Psoas muscle (tissue), 8 donors: ENCODE data around the gene CA11. TPM values are rescaled to one million over a fixed set of nuclear protein-coding genes. Genes with fewer than 3 reads are reported as not detected.

Experiments used
- ATAC-seq, 4 donors: fragments of 200-7000 bp; cut with Tn5 transposase; one replicate each; pipeline ENCODE4 v1.9.1; 2020; ENCODE audit warnings: moderate library complexity in 3 of 4, mild to moderate bottlenecking in 2 of 4
- DNase-seq, 2 donors: peaks; one replicate each; pipeline ENCODE4 v3.0.0-alpha.2; 2020
- H3K27ac ChIP-seq: fragments of 200-600 bp; one replicate; pipeline ENCODE4 v1.8.0; 2022
- H3K27me3 ChIP-seq, 3 donors: fragments of 200-600 bp in 1 of 3; one replicate each; pipeline versions ENCODE4 v1.6.1 to v1.8.0; 2013 to 2022; ENCODE audit warnings: low read length in 2 of 3, mild to moderate bottlenecking in 2 of 3, moderate library complexity in 1 of 3; ENCODE audit not compliant: insufficient read depth in 3 of 3
- H3K36me3 ChIP-seq, 2 donors: fragments of 200-600 bp in 1 of 2; one replicate each; pipeline versions ENCODE4 v1.6.1 to v1.8.0; 2013 to 2022; ENCODE audit warnings: low read depth in 1 of 2, mild to moderate bottlenecking in 1 of 2, moderate library complexity in 1 of 2; ENCODE audit not compliant: insufficient read depth in 1 of 2
- H3K4me1 ChIP-seq: fragments of 200-600 bp; one replicate; pipeline ENCODE4 v1.8.0; 2022
- H3K4me3 ChIP-seq: fragments of 200-600 bp; one replicate; pipeline ENCODE4 v1.8.0; 2022; ENCODE audit warnings: mild to moderate bottlenecking
- H3K9me3 ChIP-seq: fragments of 200-600 bp; one replicate; pipeline ENCODE4 v1.8.0; 2022
- CTCF ChIP-seq: fragments of 200-600 bp; IDR thresholded peaks from one replicate; pipeline ENCODE4 v1.8.0; 2022; ENCODE audit warnings: antibody characterized with exemption
- WGBS, 3 donors: extraction: QIAGEN DNeasy Blood & Tissue Kit; methylation state at CpG; one replicate each; pipeline versions ENCODE4 v1.1.6 to v1.1.7; 2013; 5-methylcytosine and 5-hydroxymethylcytosine counted together
- intact Hi-C, 2 donors: fragments of 100-400 bp; cut with DNase I; formaldehyde crosslinking; loops; one replicate each; pipeline versions ENCODE4 v1.11.0 to v1.14.2; 2022
- polyA plus RNA-seq, 3 donors: library from polyadenylated mRNA; stranded (reverse); fragments of 200-250 nt; gene quantifications; one replicate each; pipeline ENCODE4 v1.2.3, GENCODE V29; 2013
- total RNA-seq, 4 donors: library from RNA; stranded (reverse); fragmentation: NEBNext Ultra II Directional in 2 of 4; extraction: Animal tissue kit (Norgen Biotek cat#: 25700) in 2 of 4; gene quantifications; one replicate each; pipeline versions ENCODE4 v1.2.1 to v1.2.4, GENCODE V29; 2021 to 2023
- donor health status: healthy with polysubstance abuse.
- donor health status: DM: no; HTN: no; CAD: no; lungs with moderate emphysema.
- donor health status: Bipolar disorder and iron deficiency.
- donor health status: healthy.
- donor health status: DM: yes; HTN: yes; CAD: no.
- donor health status: DM: no; HTN: no; CAD: no.
- donor health status: DM: no; HTN: no; CAD: no.
- donor health status: DM: yes; HTN: yes; CAD: no.

Gene CA11
- total and polyA plus RNA-seq, 7 donors: 2.3 to 10.6 (median 8.6) TPM

- Histone ChIP-seq H3K9me3 (no peaks in the 10 kb centered on the region), H3K27ac (peak overlapping the region; percentile 97), H3K27me3 (no peaks in the 10 kb centered on the region), H3K4me1 (peaks cover 50% of the 10 kb centered on the region), H3K36me3 (peaks cover 0 to 6% of the 10 kb centered on the region in 2 donors), H3K4me3 (peak overlapping the region; percentile 87)
- ATAC-seq: peak; percentile 57 to 61 (median 59)
- WGBS, 3 donors: 0 to 1% (median 1%) methylated on average over 28 to 67 of the region's 67 CpGs
- DNase-seq: peak; percentile 80 to 88
- intact Hi-C loops: loop anchor here in 1 of 2 donors (10.0 kb wide), 1 partner anchor 329 kb away; the partner anchor contains the start of gene FTL
- TF ChIP-seq CTCF: no peak
Observed at GRCh38 chr19:48635263-48635965, 10.6 kb downstream of the CA11 start.

GRCh38 chr19:48634424-48635262 lies 11.3 kb downstream of the CA11 start:
- intact Hi-C loops: loop anchor here in 1 of 2 donors (10.0 kb wide), 1 partner anchor 330 kb away; the partner anchor contains the start of gene FTL
- peaks cover 0 to 7% of the 10 kb centered on the region in 2 donors for H3K36me3 ChIP-seq
- H3K27ac ChIP-seq: peak overlapping the region; percentile 97
- H3K9me3 ChIP-seq: no peaks in the 10 kb centered on the region
- 2 to 6% (median 3%) methylated on average over 21 to 37 of the region's 37 CpGs for WGBS, 3 donors
- H3K27me3 ChIP-seq: no peaks in the 10 kb centered on the region
- H3K4me1 ChIP-seq: peaks cover 55% of the 10 kb centered on the region
- DNase-seq (peak; percentile 98 to 99), ATAC-seq (peak; percentile 60 to 70 (median 64))
- peak overlapping the region; percentile 87 for H3K4me3 ChIP-seq
- TF ChIP-seq CTCF: no peak

GRCh38 chr19:48634036-48634342 lies 12.0 kb downstream of the CA11 start:
- WGBS, 3 donors: 12 to 33% (median 15%) methylated on average over 7 of the region's 7 CpGs

More at GRCh38 chr19:48634036-48634342, 12.0 kb downstream of the CA11 start:
- Histone ChIP-seq H3K27me3 (no peaks in the 10 kb centered on the region), H3K4me3 (peak overlapping the region; percentile 87), H3K9me3 (no peaks in the 10 kb centered on the region), H3K27ac (peak overlapping the region; percentile 97), H3K36me3 (peaks cover 0 to 7% of the 10 kb centered on the region in 2 donors), H3K4me1 (peaks cover 55% of the 10 kb centered on the region)
- intact Hi-C loops: loop anchor here in 1 of 2 donors (10.0 kb wide), 1 partner anchor 331 kb away; the partner anchor contains the start of gene FTL
- ATAC-seq (no peak), DNase-seq (no peak)
- TF ChIP-seq CTCF: no peak
